H1 (cell line): ENCODE measurements around the gene ZSWIM6.

Experiments used
- CBX5 ChIP-seq: fragments of 300-800, 300-1000 bp; sonication (generic); IDR thresholded peaks from 2 replicates; pipeline ENCODE4 v1.7.1; 2016; ENCODE audit warnings: antibody characterized with exemption, low read length, low read depth
- CREB1 ChIP-seq: IDR thresholded peaks from 2 replicates; pipeline ENCODE4 v1.6.1; 2012; ENCODE audit warnings: inconsistent platforms
- HDAC6 ChIP-seq: IDR thresholded peaks from one replicate; pipeline ENCODE4 v1.7.1; 2012; ENCODE audit warnings: low read depth, mild to moderate bottlenecking, inconsistent platforms, low read length, moderate library complexity
- KDM1A ChIP-seq: fragments of 200-600, 300-600 bp; sonication (generic); IDR thresholded peaks from 2 replicates; pipeline ENCODE4 v1.7.1; 2016; ENCODE audit warnings: mild to moderate bottlenecking, low read length, borderline replicate concordance
- TAF1 ChIP-seq: IDR thresholded peaks from 2 replicates; pipeline ENCODE4 v1.6.1; 2011; ENCODE audit warnings: mild to moderate bottlenecking, low read depth, low read length

DNA sequence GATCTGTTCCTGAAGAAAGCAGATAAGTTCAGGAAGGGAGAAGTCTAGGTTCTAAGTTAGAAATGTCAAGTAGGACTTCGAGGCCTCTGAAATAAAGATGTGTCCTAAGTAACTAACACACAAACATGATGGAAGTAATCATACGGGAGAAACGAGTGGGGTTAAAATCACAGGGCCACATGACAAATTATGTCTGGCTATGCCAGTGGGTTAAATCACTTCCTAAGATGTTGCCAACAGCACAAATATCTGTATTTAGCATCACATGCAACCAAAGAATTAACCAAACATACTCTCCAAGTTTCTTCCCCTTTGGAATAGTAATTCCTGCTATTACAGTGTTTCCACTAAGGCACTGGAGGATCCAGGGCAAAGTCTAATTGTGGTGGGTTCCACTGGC lies 13.7 kb upstream of the ZSWIM6 start:
- TF ChIP-seq CBX5 (no peak), KDM1A (no peak), CREB1 (no peak), HDAC6 (no peak), TAF1 (no peak)
